K562 (cell line): ENCODE data around the gene CNDP2. TPM values are rescaled to one million over a fixed set of nuclear protein-coding genes. Genes with fewer than 3 reads are reported as not detected.

Source experiments
- CBFA2T3 ChIP-seq: fragments of 450-650 bp; IDR thresholded peaks from 2 replicates; pipeline ENCODE4 v1.6.1; 2017
- DNMT1 ChIP-seq: fragments of 450-650 bp; IDR thresholded peaks from 2 replicates; pipeline ENCODE4 v1.6.1; 2016; ENCODE audit warnings: antibody characterized with exemption, mild to moderate bottlenecking
- ESRRA ChIP-seq: fragments of 450-650 bp; IDR thresholded peaks from 2 replicates; pipeline ENCODE4 v1.6.1; 2014; ENCODE audit warnings: low read depth, mild to moderate bottlenecking, moderate library complexity, borderline replicate concordance
- HDAC1 ChIP-seq, 2 experiments: fragments of 450-650 bp; IDR thresholded peaks; 2 replicates each; pipeline ENCODE4 v1.6.1; 2016 to 2017; ENCODE audit warnings: inconsistent platforms in 1 of 2, mild to moderate bottlenecking in 1 of 2, moderate library complexity in 1 of 2
- KAT7 ChIP-seq: sonication (generic); formaldehyde crosslinking; IDR thresholded peaks from 2 replicates; pipeline ENCODE4 v1.8.0; 2022; ENCODE audit warnings: missing genetic modification reagents, mild to moderate bottlenecking, borderline replicate concordance
- MAZ ChIP-seq, 2 experiments: fragments of 450-650 bp in 1 of 2; sonication (generic) in 1 of 2; formaldehyde crosslinking; IDR thresholded peaks in 1 of 2; conservative IDR thresholded peaks in 1 of 2; 2 replicates each; pipeline versions ENCODE4 v1.4.0 to v1.5.0; 2020; ENCODE audit warnings: mild to moderate bottlenecking in 1 of 2, missing genetic modification reagents in 1 of 2
- NR3C1 ChIP-seq: sonication (generic); formaldehyde crosslinking; IDR thresholded peaks from 2 replicates; pipeline ENCODE4 v1.8.1; 2022; ENCODE audit warnings: missing genetic modification reagents
- ZNF699 ChIP-seq: fragments of 250-450 bp; sonication (Bioruptor Pico); IDR thresholded peaks from 2 replicates; pipeline ENCODE4 v1.8.0; 2021; ENCODE audit warnings: mild to moderate bottlenecking, moderate library complexity; ENCODE audit not compliant: insufficient replicate concordance
- polyA plus RNA-seq, 8 experiments: library from polyadenylated mRNA; depleted of rRNA in 4 of 8; stranded (reverse) in 5 of 8; unstranded in 3 of 8; fragments of >200 nt; fragmentation: Nextera tagmentation in 2 of 8; fragmentation: Illumina TruSeq in 1 of 8; extraction: Ambion mirVana in 2 of 8; extraction: Trizol in 1 of 8; gene quantifications; 2 replicates each; pipeline versions ENCODE4 v1.2.1 to v1.2.3, GENCODE V29; 2011 to 2014; ENCODE audit warnings: inconsistent platforms in 1 of 8, missing spikeins in 1 of 8
- total RNA-seq, 7 experiments: library from RNA; depleted of rRNA in 6 of 7; stranded (reverse); fragments of >200 nt in 6 of 7; fragmentation: Illumina TruSeq in 2 of 7; extraction: Trizol in 2 of 7; gene quantifications; 2 replicates each; pipeline versions ENCODE4 v1.2.1 to v1.2.3, GENCODE V29; 2011 to 2021; ENCODE audit warnings: low replicate concordance in 1 of 7
- TF ChIP-seq, protein P1 (sequence below): fragments of 250-450 bp; sonication (Bioruptor Pico); IDR thresholded peaks from 2 replicates; pipeline ENCODE4 v1.8.0; 2021; ENCODE audit warnings: moderate library complexity, mild to moderate bottlenecking, inconsistent platforms
- TF ChIP-seq, protein P2 (sequence below): fragments of 250-450 bp; sonication (Bioruptor Pico); IDR thresholded peaks from 2 replicates; pipeline ENCODE4 v1.4.0; 2020; ENCODE audit warnings: mild to moderate bottlenecking, moderate library complexity, borderline replicate concordance

The CNDP2 gene
- total and polyA plus RNA-seq, 9 of the 15 experiments (the other 6 are each of a cell fraction or from before 2014, with no cell fraction given): 34.1 to 128 (median 53.8) TPM

DNA sequence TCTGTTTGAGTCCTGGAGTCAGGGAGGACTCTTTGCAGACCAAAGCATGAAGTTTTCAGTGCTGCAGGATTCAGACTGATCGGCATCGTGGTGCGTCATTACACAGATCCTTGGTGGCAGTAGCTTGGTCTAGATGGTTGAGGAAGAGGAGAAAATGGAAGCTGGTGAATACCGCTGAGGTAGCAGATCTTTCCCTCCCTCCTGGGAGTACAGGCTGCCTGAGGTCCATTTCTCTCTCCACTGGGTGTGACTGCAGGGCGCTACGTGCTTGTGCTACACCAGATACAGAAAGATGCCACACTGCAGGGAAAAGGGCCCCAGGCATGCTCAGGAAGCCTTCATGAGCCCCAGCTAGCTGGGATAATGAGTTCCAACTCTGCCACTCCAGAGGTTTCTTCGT, 34.9 kb downstream of the CNDP2 start (continued):
- no peak for TF ChIP-seq ZNF699 (CRISPR knock-in tag)
- no peak for TF ChIP-seq DNMT1
- TF ChIP-seq ESRRA: no peak
- TF ChIP-seq, protein P1, sequence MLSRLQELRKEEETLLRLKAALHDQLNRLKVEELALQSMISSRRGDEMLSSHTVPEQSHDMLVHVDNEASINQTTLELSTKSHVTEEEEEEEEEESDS (CRISPR knock-in tag): no peak
- no peak for TF ChIP-seq HDAC1 (IDR thresholded peaks at IDR 0.05)
- no peak for TF ChIP-seq CBFA2T3
- no peak for TF ChIP-seq MAZ (CRISPR knock-in tag; conservative IDR thresholded peaks at IDR 0.05 in 1 of 2, IDR thresholded peaks at IDR 0.05 in 1 of 2)
- TF ChIP-seq KAT7 (CRISPR knock-in tag): no peak
- TF ChIP-seq, protein P2, sequence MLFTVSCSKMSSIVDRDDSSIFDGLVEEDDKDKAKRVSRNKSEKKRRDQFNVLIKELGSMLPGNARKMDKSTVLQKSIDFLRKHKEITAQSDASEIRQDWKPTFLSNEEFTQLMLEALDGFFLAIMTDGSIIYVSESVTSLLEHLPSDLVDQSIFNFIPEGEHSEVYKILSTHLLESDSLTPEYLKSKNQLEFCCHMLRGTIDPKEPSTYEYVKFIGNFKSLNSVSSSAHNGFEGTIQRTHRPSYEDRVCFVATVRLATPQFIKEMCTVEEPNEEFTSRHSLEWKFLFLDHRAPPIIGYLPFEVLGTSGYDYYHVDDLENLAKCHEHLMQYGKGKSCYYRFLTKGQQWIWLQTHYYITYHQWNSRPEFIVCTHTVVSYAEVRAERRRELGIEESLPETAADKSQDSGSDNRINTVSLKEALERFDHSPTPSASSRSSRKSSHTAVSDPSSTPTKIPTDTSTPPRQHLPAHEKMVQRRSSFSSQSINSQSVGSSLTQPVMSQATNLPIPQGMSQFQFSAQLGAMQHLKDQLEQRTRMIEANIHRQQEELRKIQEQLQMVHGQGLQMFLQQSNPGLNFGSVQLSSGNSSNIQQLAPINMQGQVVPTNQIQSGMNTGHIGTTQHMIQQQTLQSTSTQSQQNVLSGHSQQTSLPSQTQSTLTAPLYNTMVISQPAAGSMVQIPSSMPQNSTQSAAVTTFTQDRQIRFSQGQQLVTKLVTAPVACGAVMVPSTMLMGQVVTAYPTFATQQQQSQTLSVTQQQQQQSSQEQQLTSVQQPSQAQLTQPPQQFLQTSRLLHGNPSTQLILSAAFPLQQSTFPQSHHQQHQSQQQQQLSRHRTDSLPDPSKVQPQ (CRISPR knock-in tag): no peak
- no peak for TF ChIP-seq NR3C1 (CRISPR knock-in tag)
